HCT116 (cell line): Measurements from ENCODE around the gene KLHL18. TPM values are rescaled to one million over a fixed set of nuclear protein-coding genes. Genes with fewer than 3 reads are reported as not detected.
A peak's percentile ranks its signal among the peaks of the same experiment; 100 is the strongest.
"Not testable (repeated sequence)": the region's sequence is repeated elsewhere in the genome, so short reads cannot be mapped to it uniquely, and the experiment has no call there.

Experiments
- ATAC-seq: fragments of 200-7000 bp; cut with Tn5 transposase; 2 replicates; pipeline ENCODE4 v1.9.1; 2020; ENCODE audit warnings: mild to moderate bottlenecking, moderate library complexity
- BruUV-seq: library from RNA; stranded (reverse); fragments of 400-500 nt; replicated peaks from 2 replicates; lab custom pipeline; 2021; lab: Mats Ljungman, UMichigan
- CTCF ChIA-PET: fragments of 300-600 bp; sonication (Branson Sonifier 250); formaldehyde crosslinking; loops from one replicate; lab custom pipeline; 2021; ENCODE audit warnings: antibody characterized with exemption; lab: Charles Lee
- POLR2A ChIA-PET: fragments of 300-600, 350-600 bp; sonication (Branson Sonifier 250); formaldehyde crosslinking; loops from one replicate; lab custom pipeline; 2021; ENCODE audit warnings: antibody characterized with exemption; lab: Charles Lee
- RAD21 ChIA-PET, 2 experiments: fragments of 300-600 bp; sonication (Branson Sonifier 250); formaldehyde crosslinking; loops; one replicate each; lab custom pipeline; 2023; ENCODE audit warnings: low total read pairs in 2 of 2; ENCODE audit not compliant: uncharacterized antibody in 2 of 2, unreplicated experiment in 2 of 2, low non-redundant PET in 1 of 2; lab: Charles Lee
- DNase-seq: peaks from one replicate; pipeline ENCODE4 v3.0.0-alpha.2; 2010; ENCODE audit warnings: low read depth, low spot score
- H2AFZ ChIP-seq: fragments of 200-600 bp; shearing (Covaris generic), sonication (generic); 2 replicates; pipeline ENCODE4 v1.6.1; 2017; ENCODE audit warnings: low read depth, mixed run types, mixed read lengths, antibody characterized with exemption, low read length; ENCODE audit not compliant: poor library complexity, severe bottlenecking
- H3K27ac ChIP-seq: 2 replicates; pipeline ENCODE4 v1.5.1; 2012; ENCODE audit warnings: low read depth, low read length
- H3K27me3 ChIP-seq: fragments of 200-600 bp; sonication (generic); 2 replicates; pipeline ENCODE4 v1.6.1; 2016; ENCODE audit warnings: mixed run types, low read length, mixed read lengths; ENCODE audit not compliant: insufficient read depth
- H3K36me3 ChIP-seq, 2 experiments: fragments of 200-500 bp in 1 of 2; fragments of 200-600 bp in 1 of 2; sonication (Bioruptor generic) in 1 of 2; sonication (generic) in 1 of 2; 2 replicates each; pipeline versions ENCODE4 v1.5.1 to v1.6.1; 2014 to 2016; ENCODE audit warnings: low read length in 2 of 2, inconsistent platforms in 1 of 2, mixed read lengths in 1 of 2, mixed run types in 1 of 2; ENCODE audit not compliant: insufficient read depth in 2 of 2, control insufficient read depth in 1 of 2
- H3K4me1 ChIP-seq, 2 experiments: fragments of 200-600 bp in 1 of 2; sonication (generic) in 1 of 2; 2 replicates each; pipeline versions ENCODE4 v1.5.1 to v1.6.1; 2012 to 2017; ENCODE audit warnings: low read length in 2 of 2, inconsistent platforms in 1 of 2, mild to moderate bottlenecking in 1 of 2, mixed read lengths in 1 of 2, mixed run types in 1 of 2, moderate library complexity in 1 of 2; ENCODE audit not compliant: insufficient read depth in 2 of 2, control insufficient read depth in 1 of 2
- H3K4me2 ChIP-seq: fragments of 200-600 bp; sonication (generic); 2 replicates; pipeline ENCODE4 v1.6.1; 2017; ENCODE audit warnings: mixed run types, low read length, mixed read lengths
- H3K4me3 ChIP-seq, 2 experiments: fragments of 200-600 bp in 1 of 2; sonication (generic) in 1 of 2; replicated peaks in 1 of 2; 2 replicates each; pipeline ENCODE4 v1.5.1; 2011 to 2016; ENCODE audit warnings: low read length in 2 of 2, control low read depth in 1 of 2, low read depth in 1 of 2, mild to moderate bottlenecking in 1 of 2, mixed read lengths in 1 of 2, mixed run types in 1 of 2
- H3K79me2 ChIP-seq: fragments of 200-600 bp; sonication (generic); 2 replicates; pipeline ENCODE4 v1.6.1; 2017; ENCODE audit warnings: mild to moderate bottlenecking, mixed run types, low read length, moderate library complexity, mixed read lengths; ENCODE audit not compliant: insufficient read depth
- H3K9ac ChIP-seq: fragments of 200-600 bp; sonication (generic); 2 replicates; pipeline ENCODE4 v1.6.1; 2016; ENCODE audit warnings: low read length, mixed read lengths
- H3K9me2 ChIP-seq: fragments of 200-600 bp; sonication (generic), shearing (Covaris generic); 2 replicates; pipeline ENCODE4 v1.6.1; 2017; ENCODE audit warnings: mixed run types, mild to moderate bottlenecking, moderate library complexity; ENCODE audit not compliant: insufficient read depth
- H3K9me3 ChIP-seq, 2 experiments: fragments of 200-500 bp in 1 of 2; fragments of 200-600 bp in 1 of 2; sonication (Bioruptor generic) in 1 of 2; sonication (generic) in 1 of 2; 2 replicates each; pipeline ENCODE4 v1.6.1; 2014 to 2017; ENCODE audit warnings: low read length in 2 of 2, mixed read lengths in 2 of 2, inconsistent platforms in 1 of 2, low read depth in 1 of 2, mild to moderate bottlenecking in 1 of 2, mixed run types in 1 of 2, moderate library complexity in 1 of 2; ENCODE audit not compliant: control insufficient read depth in 1 of 2, insufficient read depth in 1 of 2
- H4K20me1 ChIP-seq: fragments of 200-600 bp; sonication (generic), shearing (Covaris generic); 2 replicates; pipeline ENCODE4 v1.6.1; 2017; ENCODE audit warnings: mixed run types, mild to moderate bottlenecking, moderate library complexity; ENCODE audit not compliant: insufficient read depth
- CEBPB ChIP-seq: IDR thresholded peaks from 2 replicates; pipeline ENCODE4 v1.6.1; 2012; ENCODE audit warnings: low read depth
- EGR1 ChIP-seq: IDR thresholded peaks from 2 replicates; pipeline ENCODE4 v1.6.1; 2012; ENCODE audit warnings: low read depth
- RAD21 ChIP-seq: IDR thresholded peaks from 2 replicates; pipeline ENCODE4 v1.6.1; 2012; ENCODE audit warnings: low read depth, mild to moderate bottlenecking
- TCF7L2 ChIP-seq: IDR thresholded peaks from 2 replicates; pipeline ENCODE4 v1.7.0; 2011; ENCODE audit warnings: borderline replicate concordance, inconsistent platforms; ENCODE audit not compliant: insufficient read depth, insufficient read length; ENCODE audit errors: extremely low read depth
- ZNF274 ChIP-seq: fragments of 200-500 bp; sonication (Bioruptor generic); IDR thresholded peaks from 2 replicates; pipeline ENCODE4 v1.6.1; 2014; ENCODE audit warnings: mild to moderate bottlenecking, low read depth, low read length, inconsistent platforms
- intact Hi-C: fragments of 100-400 bp; cut with micrococcal nuclease; formaldehyde crosslinking; loops from 2 replicates; pipeline ENCODE4 v1.10.0; 2022
- total RNA-seq: library from RNA; stranded (reverse); gene quantifications from one replicate; pipeline ENCODE4 v1.2.1, GENCODE V29; 2021; ENCODE audit not compliant: unreplicated experiment
- TF ChIP-seq, protein P1 (sequence below): IDR thresholded peaks from 2 replicates; pipeline ENCODE4 v1.6.1; 2012; ENCODE audit warnings: low read depth
- TF ChIP-seq, protein P2 (sequence below), 3 experiments: fragments of 200-600 bp in 1 of 3; sonication (generic) in 1 of 3; IDR thresholded peaks in 2 of 3; conservative IDR thresholded peaks in 1 of 3; 2 replicates each; pipeline ENCODE4 v1.5.1; 2012 to 2017; ENCODE audit warnings: low read depth in 2 of 3, low read length in 2 of 3, antibody characterized with exemption in 1 of 3, borderline replicate concordance in 1 of 3, control low read depth in 1 of 3, mild to moderate bottlenecking in 1 of 3, mixed read lengths in 1 of 3, mixed run types in 1 of 3, moderate library complexity in 1 of 3; ENCODE audit not compliant: insufficient read depth in 1 of 3
- TF ChIP-seq, protein P3 (sequence below): IDR thresholded peaks from 2 replicates; pipeline ENCODE4 v1.6.1; 2012

The KLHL18 gene
- total RNA-seq, 1 experiment from 2014 or later: 32.3 TPM

DNA sequence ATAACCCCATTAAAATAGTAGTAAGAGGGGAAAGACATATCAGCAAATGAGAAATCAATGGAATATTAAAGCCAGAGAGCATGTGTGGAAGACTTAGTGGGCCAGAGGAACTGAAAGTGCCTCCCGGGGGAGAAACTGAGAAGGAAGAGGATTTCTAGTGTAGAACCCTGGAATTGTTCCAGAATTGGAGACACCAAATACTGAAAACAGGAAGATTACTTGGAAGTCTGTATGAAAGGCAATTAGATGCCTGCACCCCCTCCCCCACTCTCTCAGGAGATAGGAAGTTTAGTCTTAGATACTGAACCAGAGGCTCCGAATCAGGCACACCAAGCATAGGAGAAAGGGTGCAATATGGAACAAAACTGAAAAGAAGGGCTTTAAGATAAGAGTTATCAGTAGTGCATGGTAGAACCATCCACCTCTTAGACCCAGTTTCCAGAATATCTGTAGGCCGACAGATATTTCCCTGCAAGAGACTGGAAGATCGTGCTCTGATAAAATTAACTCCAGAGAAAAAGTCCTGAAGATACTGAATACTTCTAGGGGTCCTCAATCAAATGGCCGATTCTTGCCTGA lies 32.4 kb downstream of the KLHL18 start (continued):
- TF ChIP-seq, protein P1, sequence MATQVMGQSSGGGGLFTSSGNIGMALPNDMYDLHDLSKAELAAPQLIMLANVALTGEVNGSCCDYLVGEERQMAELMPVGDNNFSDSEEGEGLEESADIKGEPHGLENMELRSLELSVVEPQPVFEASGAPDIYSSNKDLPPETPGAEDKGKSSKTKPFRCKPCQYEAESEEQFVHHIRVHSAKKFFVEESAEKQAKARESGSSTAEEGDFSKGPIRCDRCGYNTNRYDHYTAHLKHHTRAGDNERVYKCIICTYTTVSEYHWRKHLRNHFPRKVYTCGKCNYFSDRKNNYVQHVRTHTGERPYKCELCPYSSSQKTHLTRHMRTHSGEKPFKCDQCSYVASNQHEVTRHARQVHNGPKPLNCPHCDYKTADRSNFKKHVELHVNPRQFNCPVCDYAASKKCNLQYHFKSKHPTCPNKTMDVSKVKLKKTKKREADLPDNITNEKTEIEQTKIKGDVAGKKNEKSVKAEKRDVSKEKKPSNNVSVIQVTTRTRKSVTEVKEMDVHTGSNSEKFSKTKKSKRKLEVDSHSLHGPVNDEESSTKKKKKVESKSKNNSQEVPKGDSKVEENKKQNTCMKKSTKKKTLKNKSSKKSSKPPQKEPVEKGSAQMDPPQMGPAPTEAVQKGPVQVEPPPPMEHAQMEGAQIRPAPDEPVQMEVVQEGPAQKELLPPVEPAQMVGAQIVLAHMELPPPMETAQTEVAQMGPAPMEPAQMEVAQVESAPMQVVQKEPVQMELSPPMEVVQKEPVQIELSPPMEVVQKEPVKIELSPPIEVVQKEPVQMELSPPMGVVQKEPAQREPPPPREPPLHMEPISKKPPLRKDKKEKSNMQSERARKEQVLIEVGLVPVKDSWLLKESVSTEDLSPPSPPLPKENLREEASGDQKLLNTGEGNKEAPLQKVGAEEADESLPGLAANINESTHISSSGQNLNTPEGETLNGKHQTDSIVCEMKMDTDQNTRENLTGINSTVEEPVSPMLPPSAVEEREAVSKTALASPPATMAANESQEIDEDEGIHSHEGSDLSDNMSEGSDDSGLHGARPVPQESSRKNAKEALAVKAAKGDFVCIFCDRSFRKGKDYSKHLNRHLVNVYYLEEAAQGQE: no peak
- TF ChIP-seq, protein P2, sequence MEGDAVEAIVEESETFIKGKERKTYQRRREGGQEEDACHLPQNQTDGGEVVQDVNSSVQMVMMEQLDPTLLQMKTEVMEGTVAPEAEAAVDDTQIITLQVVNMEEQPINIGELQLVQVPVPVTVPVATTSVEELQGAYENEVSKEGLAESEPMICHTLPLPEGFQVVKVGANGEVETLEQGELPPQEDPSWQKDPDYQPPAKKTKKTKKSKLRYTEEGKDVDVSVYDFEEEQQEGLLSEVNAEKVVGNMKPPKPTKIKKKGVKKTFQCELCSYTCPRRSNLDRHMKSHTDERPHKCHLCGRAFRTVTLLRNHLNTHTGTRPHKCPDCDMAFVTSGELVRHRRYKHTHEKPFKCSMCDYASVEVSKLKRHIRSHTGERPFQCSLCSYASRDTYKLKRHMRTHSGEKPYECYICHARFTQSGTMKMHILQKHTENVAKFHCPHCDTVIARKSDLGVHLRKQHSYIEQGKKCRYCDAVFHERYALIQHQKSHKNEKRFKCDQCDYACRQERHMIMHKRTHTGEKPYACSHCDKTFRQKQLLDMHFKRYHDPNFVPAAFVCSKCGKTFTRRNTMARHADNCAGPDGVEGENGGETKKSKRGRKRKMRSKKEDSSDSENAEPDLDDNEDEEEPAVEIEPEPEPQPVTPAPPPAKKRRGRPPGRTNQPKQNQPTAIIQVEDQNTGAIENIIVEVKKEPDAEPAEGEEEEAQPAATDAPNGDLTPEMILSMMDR (IDR thresholded peaks at IDR 0.05 in 2 of 3, conservative IDR thresholded peaks at IDR 0.05 in 1 of 3; ENCODE audit: borderline replicate concordance in 1 of 3, insufficient read depth in 1 of 3, low read depth in 2 of 3, low read length in 2 of 3): no peak
- TF ChIP-seq ZNF274 (no peak), EGR1 (no peak), TCF7L2 (no peak), RAD21 (no peak)
- TF ChIP-seq, protein P3, sequence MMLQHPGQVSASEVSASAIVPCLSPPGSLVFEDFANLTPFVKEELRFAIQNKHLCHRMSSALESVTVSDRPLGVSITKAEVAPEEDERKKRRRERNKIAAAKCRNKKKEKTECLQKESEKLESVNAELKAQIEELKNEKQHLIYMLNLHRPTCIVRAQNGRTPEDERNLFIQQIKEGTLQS: no peak

DNA sequence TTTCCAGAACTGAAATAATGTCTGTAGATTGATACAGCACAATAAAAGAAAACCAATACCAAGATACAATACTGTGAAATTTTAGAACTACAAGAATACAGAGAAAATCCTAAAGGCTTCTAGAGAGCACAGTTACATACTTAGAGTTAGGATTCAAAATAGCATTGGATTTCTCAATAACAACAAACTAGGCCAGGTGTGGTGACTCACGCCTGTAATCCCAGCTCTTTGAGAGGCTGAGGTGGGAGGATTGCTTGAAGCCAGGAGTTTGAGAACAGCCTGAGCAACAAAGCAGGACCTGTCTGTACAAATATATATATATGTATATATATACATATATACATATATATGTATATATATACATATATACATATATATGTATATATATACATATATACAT lies 33.4 kb downstream of the KLHL18 start:
- POLR2A ChIA-PET, H3K4me3 ChIP-seq, H3K36me3 ChIP-seq, BruUV-seq, H3K27me3 ChIP-seq, H3K4me2 ChIP-seq, H4K20me1 ChIP-seq, DNase-seq, H3K9ac ChIP-seq, H3K9me3 ChIP-seq, H3K27ac ChIP-seq, intact Hi-C loops, ATAC-seq, H3K9me2 ChIP-seq, RAD21 ChIA-PET, CTCF ChIA-PET, H2AFZ ChIP-seq, H3K79me2 ChIP-seq: not testable (repeated sequence)
- H3K4me1 ChIP-seq: peaks cover 6 to 19% of the 10 kb centered on the region in 2 experiments; a peak in 2 of 4 replicates
- peak; percentile 26; the same call in 1 of the 2 replicates for TF ChIP-seq CEBPB
